ENCODE data around the gene ELP5.
A peak's percentile ranks its signal among the peaks of the same experiment; 100 is the strongest.

The ELP5 gene

GRCh38 chr17:7229504-7229903 is 22.5 kb upstream of the ELP5 start:
- no peak overlapping the region for H3K4me2 ChIP-seq (ENCODE audit: low read length)
- H3K9me3 ChIP-seq (replicated peaks; ENCODE audit: low read length), result no peaks in the 10 kb centered on the region
- H3K9ac ChIP-seq (ENCODE audit: low read depth, low read length), result no peak overlapping the region
- H3K4me3 ChIP-seq (ENCODE audit: low read length), result no peak overlapping the region
- peaks cover 16% of the 10 kb centered on the region for H3K4me1 ChIP-seq (ENCODE audit: control insufficient read depth, insufficient read depth, low read length)
- no peaks in the 10 kb centered on the region for H3K27me3 ChIP-seq (ENCODE audit: control insufficient read depth, insufficient read depth, low read length)
- H3K36me3 ChIP-seq (ENCODE audit: insufficient read depth, low read length), result peaks cover 48% of the 10 kb centered on the region

GRCh38 chr17:7232114-7232513 is 19.9 kb upstream of the ELP5 start:
- Histone ChIP-seq H3K9ac (ENCODE audit: low read depth, low read length) (no peak overlapping the region), H3K4me3 (ENCODE audit: low read length) (peak overlapping the region; percentile 26), H3K4me1 (ENCODE audit: control insufficient read depth, insufficient read depth, low read length) (peaks cover 40% of the 10 kb centered on the region), H3K36me3 (ENCODE audit: insufficient read depth, low read length) (peaks cover 61% of the 10 kb centered on the region), H3K9me3 (replicated peaks; ENCODE audit: low read length) (no peaks in the 10 kb centered on the region), H3K4me2 (ENCODE audit: low read length) (peak overlapping the region; percentile 84), H3K27me3 (ENCODE audit: control insufficient read depth, insufficient read depth, low read length) (no peaks in the 10 kb centered on the region)

- Histone ChIP-seq H3K4me2 (ENCODE audit: low read length) (peak overlapping the region; percentile 84), H3K4me3 (ENCODE audit: low read length) (peak overlapping the region; percentile 77), H3K36me3 (ENCODE audit: insufficient read depth, low read length) (peaks cover 49% of the 10 kb centered on the region), H3K9ac (ENCODE audit: low read depth, low read length) (peak overlapping the region; percentile 87), H3K27me3 (ENCODE audit: control insufficient read depth, insufficient read depth, low read length) (no peaks in the 10 kb centered on the region), H3K9me3 (replicated peaks; ENCODE audit: low read length) (no peaks in the 10 kb centered on the region), H3K4me1 (ENCODE audit: control insufficient read depth, insufficient read depth, low read length) (peaks cover 39% of the 10 kb centered on the region)
Observed at GRCh38 chr17:7233701-7234082, 18.3 kb upstream of the ELP5 start.

GRCh38 chr17:7234083-7234951 is 17.7 kb upstream of the ELP5 start, which contains the start of gene DVL2:
Gene DVL2 (minus strand): TSS chr17:7234517. CDS start chr17:7234262, 255 bp downstream.
- H3K4me1 ChIP-seq (ENCODE audit: control insufficient read depth, insufficient read depth, low read length), result peaks cover 39% of the 10 kb centered on the region
- H3K9me3 ChIP-seq (replicated peaks; ENCODE audit: low read length), result no peaks in the 10 kb centered on the region
- no peaks in the 10 kb centered on the region for H3K27me3 ChIP-seq (ENCODE audit: control insufficient read depth, insufficient read depth, low read length)
- peaks cover 43% of the 10 kb centered on the region for H3K36me3 ChIP-seq (ENCODE audit: insufficient read depth, low read length)
- H3K4me2 ChIP-seq (ENCODE audit: low read length), result peak within 1 kb of the TSS; percentile 84
- peak within 1 kb of the TSS; percentile 77 for H3K4me3 ChIP-seq (ENCODE audit: low read length)
- peak within 1 kb of the TSS; percentile 87 for H3K9ac ChIP-seq (ENCODE audit: low read depth, low read length)

- H3K9me3 ChIP-seq (replicated peaks; ENCODE audit: low read length), result no peaks in the 10 kb centered on the region
- H3K4me3 ChIP-seq (ENCODE audit: low read length), result peak overlapping the region; percentile 0
Observed at GRCh38 chr17:7235693-7236665, 16.0 kb upstream of the ELP5 start.

GRCh38 chr17:7236808-7237207 is 15.2 kb upstream of the ELP5 start:
- H3K4me2 ChIP-seq (ENCODE audit: low read length), result peak overlapping the region; percentile 91
- H3K27me3 ChIP-seq (ENCODE audit: control insufficient read depth, insufficient read depth, low read length), result no peaks in the 10 kb centered on the region
- peaks cover 57% of the 10 kb centered on the region for H3K4me1 ChIP-seq (ENCODE audit: control insufficient read depth, insufficient read depth, low read length)
- no peaks in the 10 kb centered on the region for H3K9me3 ChIP-seq (replicated peaks; ENCODE audit: low read length)
- H3K36me3 ChIP-seq (ENCODE audit: insufficient read depth, low read length), result peaks cover 43% of the 10 kb centered on the region
- H3K4me3 ChIP-seq (ENCODE audit: low read length), result peak overlapping the region; percentile 94
- peak overlapping the region; percentile 81 for H3K9ac ChIP-seq (ENCODE audit: low read depth, low read length)

More at GRCh38 chr17:7235693-7236665, 16.0 kb upstream of the ELP5 start:
- Histone ChIP-seq H3K9ac (ENCODE audit: low read depth, low read length) (no peak overlapping the region), H3K36me3 (ENCODE audit: insufficient read depth, low read length) (peaks cover 41% of the 10 kb centered on the region), H3K4me1 (ENCODE audit: control insufficient read depth, insufficient read depth, low read length) (peaks cover 52% of the 10 kb centered on the region), H3K27me3 (ENCODE audit: control insufficient read depth, insufficient read depth, low read length) (no peaks in the 10 kb centered on the region), H3K4me2 (ENCODE audit: low read length) (peak overlapping the region; percentile 84)

- H3K4me2 ChIP-seq (ENCODE audit: low read length), result peak overlapping the region; percentile 91
- peaks cover 52% of the 10 kb centered on the region for H3K4me1 ChIP-seq (ENCODE audit: control insufficient read depth, insufficient read depth, low read length)
- H3K27me3 ChIP-seq (ENCODE audit: control insufficient read depth, insufficient read depth, low read length), result no peaks in the 10 kb centered on the region
- peak overlapping the region; percentile 94 for H3K4me3 ChIP-seq (ENCODE audit: low read length)
- peak overlapping the region; percentile 81 for H3K9ac ChIP-seq (ENCODE audit: low read depth, low read length)
- peaks cover 43% of the 10 kb centered on the region for H3K36me3 ChIP-seq (ENCODE audit: insufficient read depth, low read length)
- H3K9me3 ChIP-seq (replicated peaks; ENCODE audit: low read length), result no peaks in the 10 kb centered on the region
Observed at GRCh38 chr17:7237266-7237760, 14.7 kb upstream of the ELP5 start.

GRCh38 chr17:7237761-7238419 is 14.1 kb upstream of the ELP5 start:
- Histone ChIP-seq H3K27me3 (ENCODE audit: control insufficient read depth, insufficient read depth, low read length) (no peaks in the 10 kb centered on the region), H3K4me2 (ENCODE audit: low read length) (peak overlapping the region; percentile 91), H3K4me3 (ENCODE audit: low read length) (peak overlapping the region; percentile 94), H3K36me3 (ENCODE audit: insufficient read depth, low read length) (peaks cover 43% of the 10 kb centered on the region), H3K9me3 (replicated peaks; ENCODE audit: low read length) (no peaks in the 10 kb centered on the region), H3K4me1 (ENCODE audit: control insufficient read depth, insufficient read depth, low read length) (peaks cover 48% of the 10 kb centered on the region), H3K9ac (ENCODE audit: low read depth, low read length) (peak overlapping the region; percentile 95)

GRCh38 chr17:7238420-7239090 is 13.5 kb upstream of the ELP5 start:
- peak overlapping the region; percentile 94 for H3K4me3 ChIP-seq (ENCODE audit: low read length)
- no peaks in the 10 kb centered on the region for H3K9me3 ChIP-seq (replicated peaks; ENCODE audit: low read length)
- H3K9ac ChIP-seq (ENCODE audit: low read depth, low read length), result peak overlapping the region; percentile 95
- H3K4me2 ChIP-seq (ENCODE audit: low read length), result peak overlapping the region; percentile 68
- peaks cover 52% of the 10 kb centered on the region for H3K4me1 ChIP-seq (ENCODE audit: control insufficient read depth, insufficient read depth, low read length)
- H3K36me3 ChIP-seq (ENCODE audit: insufficient read depth, low read length), result peaks cover 43% of the 10 kb centered on the region
- no peaks in the 10 kb centered on the region for H3K27me3 ChIP-seq (ENCODE audit: control insufficient read depth, insufficient read depth, low read length)

GRCh38 chr17:7239091-7240027 is 12.7 kb upstream of the ELP5 start, which contains the start of gene PHF23:
Gene PHF23 (minus strand): TSS chr17:7239457. CDS start chr17:7239279, 178 bp downstream.
- Histone ChIP-seq H3K4me1 (ENCODE audit: control insufficient read depth, insufficient read depth, low read length) (peaks cover 52% of the 10 kb centered on the region), H3K9me3 (replicated peaks; ENCODE audit: low read length) (no peaks in the 10 kb centered on the region), H3K36me3 (ENCODE audit: insufficient read depth, low read length) (peaks cover 46% of the 10 kb centered on the region), H3K9ac (ENCODE audit: low read depth, low read length) (peak within 1 kb of the TSS; percentile 97), H3K27me3 (ENCODE audit: control insufficient read depth, insufficient read depth, low read length) (no peaks in the 10 kb centered on the region), H3K4me2 (ENCODE audit: low read length) (peak within 1 kb of the TSS; percentile 95), H3K4me3 (ENCODE audit: low read length) (peak within 1 kb of the TSS; percentile 94)
